ENCODE results near the gene COL20A1.

GRCh38 chr20:63267691-63268090 lies 25.3 kb upstream of the COL20A1 start:
- TF ChIP-seq POLR2A (IDR thresholded peaks at IDR 0.05): no peak
- no peak for TF ChIP-seq CTCF (IDR thresholded peaks at IDR 0.05)

Data from right lobe of liver (tissue), 4 donors.